CD4-positive, CD25-positive, alpha-beta regulatory T cell (primary cell): ENCODE results near the gene ELOA. TPM values are rescaled to one million over a fixed set of nuclear protein-coding genes. Genes with fewer than 3 reads are reported as not detected.
"Not testable (repeated sequence)": the region's sequence is repeated elsewhere in the genome, so short reads cannot be mapped to it uniquely, and the experiment has no call there.

Source experiments
- ATAC-seq, 2 donors: fragments of 150-1000 bp; cut with Tn5 transposase; one replicate each; pipeline ENCODE4 v1.10.0; 2021; ENCODE audit warnings: low read depth in 2 of 2, moderate number of reproducible peaks in 2 of 2, moderate library complexity in 1 of 2
- DNase-seq, 3 donors: peaks; one replicate each; pipeline versions ENCODE4 v3.0.0 to v3.0.0-alpha.2; 2012 to 2022; ENCODE audit warnings: mixed read lengths in 1 of 3
- H3K27ac ChIP-seq: one replicate; pipeline ENCODE4 v1.7.0; 2013; ENCODE audit warnings: mild to moderate bottlenecking, low read length; ENCODE audit not compliant: insufficient read depth, poor library complexity, severe bottlenecking
- H3K27me3 ChIP-seq: one replicate; pipeline ENCODE4 v1.7.0; 2013; ENCODE audit warnings: low read length; ENCODE audit not compliant: control insufficient read depth, insufficient read depth
- H3K36me3 ChIP-seq: one replicate; pipeline ENCODE4 v1.7.0; 2013; ENCODE audit warnings: mild to moderate bottlenecking, low read length, moderate library complexity; ENCODE audit not compliant: control insufficient read depth, insufficient read depth
- H3K4me1 ChIP-seq: 2 replicates; pipeline ENCODE4 v1.7.0; 2013; ENCODE audit warnings: mild to moderate bottlenecking, low read length; ENCODE audit not compliant: insufficient read depth, control insufficient read depth, poor library complexity, severe bottlenecking
- H3K4me3 ChIP-seq: one replicate; pipeline ENCODE4 v1.7.0; 2013; ENCODE audit warnings: low read depth, mild to moderate bottlenecking, low read length, moderate library complexity
- H3K9me3 ChIP-seq, 2 experiments: 1 replicate in 1 of 2; 2 replicates in 1 of 2; pipeline ENCODE4 v1.7.0; 2013; ENCODE audit warnings: low read length in 2 of 2, mild to moderate bottlenecking in 1 of 2, moderate library complexity in 1 of 2; ENCODE audit not compliant: control insufficient read depth in 2 of 2
- H3K27ac Mint-ChIP-seq, 3 donors: one replicate each; pipeline ENCODE4 v1.8.0; 2020 to 2022; ENCODE audit warnings: mild to moderate bottlenecking in 3 of 3, mixed read lengths in 3 of 3, moderate library complexity in 2 of 3
- H3K27me3 Mint-ChIP-seq: one replicate; pipeline ENCODE4 v1.8.0; 2022; ENCODE audit warnings: mild to moderate bottlenecking, mixed read lengths
- H3K36me3 Mint-ChIP-seq: one replicate; pipeline ENCODE4 v1.8.0; 2020; ENCODE audit warnings: mixed read lengths
- H3K4me1 Mint-ChIP-seq, 4 donors: one replicate each; pipeline ENCODE4 v1.8.0; 2020 to 2022; ENCODE audit warnings: mixed read lengths in 4 of 4, mild to moderate bottlenecking in 1 of 4
- H3K4me3 Mint-ChIP-seq, 4 donors: one replicate each; pipeline ENCODE4 v1.8.0; 2020 to 2022; ENCODE audit warnings: mild to moderate bottlenecking in 4 of 4, mixed read lengths in 4 of 4, moderate library complexity in 3 of 4
- H3K9me3 Mint-ChIP-seq, 7 donors: one replicate each; pipeline ENCODE4 v1.8.0; 2020 to 2022; ENCODE audit warnings: mixed read lengths in 7 of 7, mild to moderate bottlenecking in 3 of 7, moderate library complexity in 2 of 7
- polyA plus RNA-seq, 4 donors: library from polyadenylated mRNA; unstranded; fragments of 300-500 nt; fragmentation: Illumina TruSeq; gene quantifications; one replicate each; pipeline ENCODE4 v1.2.3, GENCODE V29; 2021
- total RNA-seq: library from RNA; stranded (reverse); gene quantifications from one replicate; pipeline ENCODE4 v1.2.3, GENCODE V29; 2022

ELOA gene
- total and polyA plus RNA-seq, 5 donors from 2014 or later, result 22.6 to 42.0 (median 34.3) TPM

- H3K4me3 Mint-ChIP-seq, result peak overlapping the region; percentile 83 to 92 (median 91)
- no peaks in the 10 kb centered on the region for H3K9me3 ChIP-seq
- H3K27ac Mint-ChIP-seq, result peak overlapping the region; percentile 90 to 92 (median 91)
- H3K27ac ChIP-seq, result peak overlapping the region; percentile 89
- H3K9me3 Mint-ChIP-seq, result no peaks in the 10 kb centered on the region
- H3K4me1 ChIP-seq, result peaks cover 20% of the 10 kb centered on the region
- peak overlapping the region; percentile 67 for H3K4me3 ChIP-seq
- H3K36me3 ChIP-seq, result peaks cover 12% of the 10 kb centered on the region
- H3K36me3 Mint-ChIP-seq, result peaks cover 14% of the 10 kb centered on the region
- H3K27me3 ChIP-seq, result no peaks in the 10 kb centered on the region
- DNase-seq, result peak in 1 of 3 donors; percentile 56
- H3K27me3 Mint-ChIP-seq, result no peaks in the 10 kb centered on the region
- peaks cover 0 to 18% (median 7%) of the 10 kb centered on the region in 4 donors for H3K4me1 Mint-ChIP-seq
- ATAC-seq, result no peak
Observed at GRCh38 chr1:23799570-23800399, 56.5 kb downstream of the ELOA start.

GRCh38 chr1:23800400-23801337 is 57.4 kb downstream of the ELOA start, which contains the start of gene GALE:
Gene GALE, minus strand, starts transcription at chr1:23800754. Its CDS starts 1,747 bp downstream, at chr1:23799007.
- Histone ChIP-seq H3K4me1 (peaks cover 20% of the 10 kb centered on the region), H3K9me3 (no peaks in the 10 kb centered on the region), H3K27ac (peak within 1 kb of the TSS; percentile 89), H3K36me3 (peaks cover 10% of the 10 kb centered on the region), H3K4me3 (peak within 1 kb of the TSS; percentile 73), H3K27me3 (no peaks in the 10 kb centered on the region)
- ATAC-seq, result peak; percentile 89 to 92
- Mint-ChIP-seq H3K4me1 (peaks cover 0 to 21% (median 7%) of the 10 kb centered on the region in 4 donors), H3K27ac (peak within 1 kb of the TSS; percentile 92 to 95 (median 92)), H3K36me3 (peaks cover 20% of the 10 kb centered on the region), H3K4me3 (peak within 1 kb of the TSS; percentile 91 to 98 (median 92)), H3K27me3 (no peaks in the 10 kb centered on the region), H3K9me3 (no peaks in the 10 kb centered on the region)
- peak; percentile 94 to 98 (median 95) for DNase-seq

GRCh38 chr1:23801338-23801748 is 58.1 kb downstream of the ELOA start:
- Histone ChIP-seq H3K36me3 (peaks cover 6% of the 10 kb centered on the region), H3K27me3 (no peaks in the 10 kb centered on the region), H3K9me3 (no peaks in the 10 kb centered on the region), H3K4me3 (peak overlapping the region; percentile 73), H3K27ac (peak overlapping the region; percentile 89), H3K4me1 (peaks cover 20% of the 10 kb centered on the region)
- Mint-ChIP-seq H3K4me1 (peaks cover 0 to 21% (median 7%) of the 10 kb centered on the region in 4 donors), H3K27ac (peak overlapping the region; percentile 88 to 95 (median 92)), H3K4me3 (peak overlapping the region; percentile 91 to 98 (median 92)), H3K27me3 (no peaks in the 10 kb centered on the region), H3K36me3 (peaks cover 20% of the 10 kb centered on the region), H3K9me3 (no peaks in the 10 kb centered on the region)
- DNase-seq (no peak), ATAC-seq (no peak)

GRCh38 chr1:23801876-23802275 is 58.6 kb downstream of the ELOA start:
- Mint-ChIP-seq H3K36me3 (peaks cover 24% of the 10 kb centered on the region), H3K9me3 (no peaks in the 10 kb centered on the region), H3K4me3 (peak overlapping the region; percentile 63 to 98 (median 91)), H3K4me1 (peaks cover 0 to 21% (median 9%) of the 10 kb centered on the region in 4 donors), H3K27me3 (no peaks in the 10 kb centered on the region), H3K27ac (peak overlapping the region in 2 of 3 donors; percentile 88 to 95)
- peaks cover 2% of the 10 kb centered on the region for H3K36me3 ChIP-seq
- DNase-seq, result no peak
- no peaks in the 10 kb centered on the region for H3K9me3 ChIP-seq
- no peaks in the 10 kb centered on the region for H3K27me3 ChIP-seq
- peaks cover 20% of the 10 kb centered on the region for H3K4me1 ChIP-seq
- H3K27ac ChIP-seq, result no peak overlapping the region
- H3K4me3 ChIP-seq, result no peak overlapping the region
- ATAC-seq, result no peak

- H3K4me1 ChIP-seq, result peaks cover 20% of the 10 kb centered on the region
- ATAC-seq, H3K27me3 Mint-ChIP-seq, H3K36me3 ChIP-seq, H3K9me3 Mint-ChIP-seq, DNase-seq, H3K4me3 ChIP-seq, H3K27ac ChIP-seq, H3K9me3 ChIP-seq, H3K27me3 ChIP-seq: not testable (repeated sequence)
- Mint-ChIP-seq H3K4me1 (peaks cover 0 to 21% (median 9%) of the 10 kb centered on the region in 4 donors), H3K27ac (peak overlapping the region in 2 of 3 donors; percentile 88 to 90), H3K36me3 (peaks cover 32% of the 10 kb centered on the region), H3K4me3 (peak overlapping the region in 3 of 4 donors; percentile 91 to 98 (median 91))
Observed at GRCh38 chr1:23802809-23803342, 59.6 kb downstream of the ELOA start.

- H3K4me1 ChIP-seq, result peaks cover 20% of the 10 kb centered on the region
- no peaks in the 10 kb centered on the region for H3K9me3 Mint-ChIP-seq
- peak overlapping the region in 3 of 4 donors; percentile 44 to 91 (median 83) for H3K4me3 Mint-ChIP-seq
Observed at GRCh38 chr1:23803674-23804073, 60.4 kb downstream of the ELOA start.

More at GRCh38 chr1:23803674-23804073, 60.4 kb downstream of the ELOA start:
- Mint-ChIP-seq H3K4me1 (peaks cover 0 to 20% (median 8%) of the 10 kb centered on the region in 4 donors), H3K27ac (peak overlapping the region in 1 of 3 donors; percentile 25), H3K27me3 (no peaks in the 10 kb centered on the region), H3K36me3 (peaks cover 33% of the 10 kb centered on the region)
- Histone ChIP-seq H3K27me3 (no peaks in the 10 kb centered on the region), H3K27ac (no peak overlapping the region), H3K9me3 (no peaks in the 10 kb centered on the region), H3K36me3 (peaks cover 12% of the 10 kb centered on the region), H3K4me3 (no peak overlapping the region)
- ATAC-seq (no peak), DNase-seq (no peak)
